ENCODE results near the gene UVSSA.
A peak's percentile ranks its signal among the peaks of the same experiment; 100 is the strongest.

Gene UVSSA, protein sequence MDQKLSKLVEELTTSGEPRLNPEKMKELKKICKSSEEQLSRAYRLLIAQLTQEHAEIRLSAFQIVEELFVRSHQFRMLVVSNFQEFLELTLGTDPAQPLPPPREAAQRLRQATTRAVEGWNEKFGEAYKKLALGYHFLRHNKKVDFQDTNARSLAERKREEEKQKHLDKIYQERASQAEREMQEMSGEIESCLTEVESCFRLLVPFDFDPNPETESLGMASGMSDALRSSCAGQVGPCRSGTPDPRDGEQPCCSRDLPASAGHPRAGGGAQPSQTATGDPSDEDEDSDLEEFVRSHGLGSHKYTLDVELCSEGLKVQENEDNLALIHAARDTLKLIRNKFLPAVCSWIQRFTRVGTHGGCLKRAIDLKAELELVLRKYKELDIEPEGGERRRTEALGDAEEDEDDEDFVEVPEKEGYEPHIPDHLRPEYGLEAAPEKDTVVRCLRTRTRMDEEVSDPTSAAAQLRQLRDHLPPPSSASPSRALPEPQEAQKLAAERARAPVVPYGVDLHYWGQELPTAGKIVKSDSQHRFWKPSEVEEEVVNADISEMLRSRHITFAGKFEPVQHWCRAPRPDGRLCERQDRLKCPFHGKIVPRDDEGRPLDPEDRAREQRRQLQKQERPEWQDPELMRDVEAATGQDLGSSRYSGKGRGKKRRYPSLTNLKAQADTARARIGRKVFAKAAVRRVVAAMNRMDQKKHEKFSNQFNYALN

DNA sequence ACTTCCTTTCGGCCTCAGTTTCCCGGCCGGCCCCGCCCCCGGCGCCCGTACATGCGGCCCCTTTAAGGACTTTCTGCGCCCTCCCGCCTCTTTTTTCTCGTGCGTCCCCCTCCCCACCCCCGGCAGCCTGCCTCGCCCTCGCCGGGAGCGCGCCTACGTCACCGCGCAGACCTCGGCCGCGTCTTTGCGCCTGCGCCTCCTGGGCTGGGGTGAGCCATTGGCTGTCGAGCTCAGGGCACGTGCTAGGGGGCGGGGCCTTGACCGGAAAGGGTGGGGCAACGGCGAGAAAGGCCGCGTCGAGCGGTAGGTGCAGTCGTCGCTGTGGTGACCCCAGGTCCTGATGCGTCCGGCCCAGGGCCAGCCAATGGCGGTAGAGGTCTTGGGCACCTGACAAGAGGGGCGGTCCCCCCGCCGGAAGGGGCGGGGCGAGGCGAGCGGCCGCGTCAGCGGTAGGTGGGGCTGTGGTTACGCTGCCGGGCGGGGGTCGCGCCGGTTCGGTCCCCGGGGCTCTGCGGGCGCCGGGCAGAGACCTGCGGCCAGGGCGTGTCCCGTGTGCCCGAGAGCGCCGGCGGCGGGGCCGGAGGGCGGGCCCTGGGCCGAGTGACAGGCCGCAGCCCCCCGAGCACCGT, at the start of gene UVSSA:
Gene UVSSA (plus strand): TSS at position 428 of the 629 bp plus-strand sequence. CDS start 884 bp downstream, outside the sequence.
- DNase-seq = peak; percentile 99 to 100

DNA sequence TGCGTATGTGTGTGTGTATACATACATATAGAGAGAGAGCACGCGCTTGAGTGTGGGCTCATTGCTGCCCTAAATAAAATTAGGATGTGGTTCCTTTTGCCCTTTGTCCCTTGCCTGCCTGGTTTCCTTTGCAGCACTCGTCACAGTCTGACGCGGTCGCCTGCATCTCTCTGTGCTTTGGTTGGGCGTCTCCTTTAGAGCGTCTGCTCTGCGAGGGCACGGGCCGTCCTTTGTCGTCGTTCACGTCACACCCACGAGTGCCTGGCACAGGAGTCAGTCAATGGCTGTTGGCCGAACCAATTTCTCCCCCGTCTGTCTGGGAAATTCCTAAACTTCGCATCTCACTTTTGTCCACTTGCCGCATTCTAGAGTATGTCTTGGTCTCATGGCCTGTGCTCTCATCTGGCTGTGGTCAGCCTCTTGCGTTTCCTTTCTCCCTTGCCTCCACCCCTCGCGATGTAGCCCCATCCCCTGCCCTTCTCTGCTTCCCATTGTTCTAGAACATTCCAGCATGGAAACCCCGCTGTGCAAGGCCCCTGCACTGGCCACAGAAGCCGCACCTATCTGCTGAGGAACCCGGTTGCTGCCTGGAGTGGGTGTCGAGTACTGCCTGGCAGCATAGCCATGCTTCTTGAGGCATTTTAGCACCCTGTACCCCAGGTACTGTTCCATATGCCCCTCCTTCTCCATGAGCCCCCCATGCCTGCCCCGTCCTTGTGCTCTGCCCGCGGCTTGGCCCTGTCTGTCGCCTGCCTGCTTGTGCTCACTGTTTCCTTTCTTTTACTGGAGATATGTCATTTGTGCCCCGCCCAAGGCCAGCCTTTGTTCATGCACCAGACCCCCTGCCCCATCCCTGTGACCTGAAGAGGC, 49.3 kb upstream of the UVSSA start:
- DNase-seq = no peak

DNA sequence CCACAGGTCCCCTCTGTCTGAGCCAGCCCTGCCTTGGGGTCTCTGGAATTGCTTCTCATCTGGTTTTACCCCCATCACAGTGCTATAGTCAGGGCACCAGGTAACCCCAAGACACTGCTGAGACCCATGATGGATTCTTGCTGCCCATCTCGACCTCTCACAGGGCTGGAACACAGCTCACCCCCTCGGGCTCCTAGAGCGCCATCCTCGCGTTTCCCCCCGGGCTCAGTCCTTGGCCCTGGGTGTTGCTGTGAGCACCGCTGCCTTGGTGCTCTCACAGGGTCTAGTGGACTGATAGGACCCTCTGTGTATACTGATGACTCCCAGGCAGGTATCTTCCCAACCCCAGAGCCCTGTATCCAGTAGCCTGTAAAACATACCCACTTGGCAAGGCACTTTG, 48.5 kb upstream of the UVSSA start:
- no peak for DNase-seq

DNA sequence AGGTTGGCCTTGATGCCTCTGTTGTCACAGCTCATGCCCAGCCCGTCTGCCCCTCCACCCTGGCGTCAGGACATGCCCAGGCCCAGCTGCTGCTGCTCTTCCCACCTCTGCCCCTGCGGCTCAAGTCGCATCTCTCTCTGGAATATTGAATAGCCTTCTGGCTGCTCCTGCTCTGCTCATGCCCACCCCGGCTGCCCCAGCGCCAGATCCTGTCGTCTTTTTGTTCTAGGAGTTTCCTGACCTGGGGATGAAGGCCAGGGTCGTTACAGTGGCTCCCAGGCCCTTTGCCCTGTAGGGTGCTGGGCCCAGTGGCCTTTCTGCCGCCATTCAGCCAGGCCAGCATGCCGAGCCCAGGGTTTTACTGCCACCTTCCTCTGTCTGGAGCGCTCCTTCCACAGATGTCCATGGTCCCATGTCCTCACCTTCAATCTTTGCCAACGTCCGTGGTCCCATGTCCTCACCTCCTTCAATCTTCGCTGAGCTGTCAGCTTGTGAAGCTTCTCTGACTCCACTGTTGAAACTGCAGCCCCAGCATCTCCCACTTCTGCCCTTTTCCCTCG, 47.6 kb upstream of the UVSSA start:
- no peak for DNase-seq

DNA sequence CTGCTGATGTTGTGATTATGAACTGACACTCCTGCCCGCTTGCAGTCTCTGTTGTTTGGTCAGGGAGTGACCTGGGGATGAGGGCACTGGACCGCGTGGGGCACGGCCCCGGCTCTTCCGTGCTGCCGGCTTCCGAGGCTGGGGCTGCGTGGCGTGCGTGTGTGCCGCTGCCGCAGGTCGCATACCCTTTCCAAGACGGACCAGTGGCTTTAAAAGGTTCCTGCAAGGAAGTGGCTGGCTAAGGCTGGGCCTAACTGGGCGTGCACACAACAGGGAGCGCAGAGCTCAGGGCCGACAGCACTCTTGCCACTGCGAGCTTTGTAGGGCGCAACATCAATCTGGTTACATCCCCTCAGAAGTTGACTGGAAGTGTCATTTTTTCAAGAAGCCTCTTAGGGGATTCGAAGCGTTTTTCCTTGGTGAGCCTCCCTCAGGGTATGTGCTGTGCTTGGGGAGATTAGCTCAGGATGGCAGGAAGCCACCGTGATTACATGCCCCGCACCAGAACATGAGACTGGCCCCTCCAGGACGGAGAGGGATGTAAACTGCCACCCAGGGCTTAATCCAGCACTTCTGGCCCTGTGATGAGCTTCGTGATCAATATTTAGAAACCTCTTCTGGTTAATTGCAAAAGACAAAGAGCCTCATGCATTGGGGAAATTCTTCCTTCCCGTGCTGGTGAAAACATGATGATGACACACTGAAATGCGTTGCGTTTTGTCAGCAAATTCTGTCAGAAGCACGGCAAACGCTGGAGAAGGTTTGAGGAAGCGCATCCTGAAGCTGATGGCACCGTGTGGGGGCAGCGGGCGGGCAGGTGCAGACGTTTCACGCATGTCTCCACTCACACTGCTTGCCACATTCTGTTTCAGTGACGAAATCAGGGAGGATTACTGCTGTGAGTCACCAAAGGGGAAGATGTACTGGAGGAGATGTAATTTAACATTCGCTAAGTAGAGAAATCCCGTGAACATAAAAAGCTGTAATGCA, 46.2 kb upstream of the UVSSA start:
- no peak for DNase-seq

DNA sequence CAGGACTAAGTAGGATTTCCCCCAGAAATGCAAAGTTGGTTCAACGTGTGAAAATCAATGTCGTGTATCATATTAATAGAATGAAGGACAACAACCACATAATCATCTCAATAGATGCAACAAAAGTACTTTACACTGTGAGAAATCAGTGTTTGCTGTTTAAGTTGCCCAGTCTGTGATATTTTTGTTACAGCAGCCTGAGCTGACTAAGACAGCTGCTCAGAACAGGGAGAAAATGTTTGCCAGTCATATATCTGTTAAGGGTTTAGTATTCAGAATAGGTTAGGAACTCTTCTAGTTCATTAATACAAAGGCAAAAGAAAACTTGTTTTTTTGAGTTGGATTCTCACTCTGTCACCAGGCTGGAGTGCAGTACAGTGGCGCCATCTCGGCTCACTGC, 44.8 kb upstream of the UVSSA start:
- DNase-seq = no peak

DNA sequence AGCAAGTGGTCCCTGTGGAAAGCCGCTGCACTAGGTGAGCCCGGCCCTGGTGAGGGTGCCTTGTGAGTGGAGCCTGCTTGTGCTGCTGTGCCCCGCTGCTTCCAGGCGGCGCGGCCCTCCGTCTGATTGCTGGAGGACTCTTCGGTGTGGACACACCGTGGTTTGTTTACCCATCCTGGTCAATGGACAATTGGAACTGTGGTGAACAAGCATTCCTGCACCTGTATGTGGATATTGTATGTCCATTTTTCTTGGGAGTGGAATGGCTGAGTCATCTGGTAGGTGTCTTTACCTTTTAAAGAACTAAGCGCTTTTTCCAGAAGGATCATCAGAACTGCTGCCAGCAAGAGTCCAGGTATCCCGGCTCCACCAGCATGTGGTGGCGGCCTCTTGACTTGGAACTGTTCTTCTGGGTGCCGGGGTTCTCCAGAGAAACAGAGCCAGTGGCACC, 41.7 kb upstream of the UVSSA start:
- DNase-seq = no peak

DNA sequence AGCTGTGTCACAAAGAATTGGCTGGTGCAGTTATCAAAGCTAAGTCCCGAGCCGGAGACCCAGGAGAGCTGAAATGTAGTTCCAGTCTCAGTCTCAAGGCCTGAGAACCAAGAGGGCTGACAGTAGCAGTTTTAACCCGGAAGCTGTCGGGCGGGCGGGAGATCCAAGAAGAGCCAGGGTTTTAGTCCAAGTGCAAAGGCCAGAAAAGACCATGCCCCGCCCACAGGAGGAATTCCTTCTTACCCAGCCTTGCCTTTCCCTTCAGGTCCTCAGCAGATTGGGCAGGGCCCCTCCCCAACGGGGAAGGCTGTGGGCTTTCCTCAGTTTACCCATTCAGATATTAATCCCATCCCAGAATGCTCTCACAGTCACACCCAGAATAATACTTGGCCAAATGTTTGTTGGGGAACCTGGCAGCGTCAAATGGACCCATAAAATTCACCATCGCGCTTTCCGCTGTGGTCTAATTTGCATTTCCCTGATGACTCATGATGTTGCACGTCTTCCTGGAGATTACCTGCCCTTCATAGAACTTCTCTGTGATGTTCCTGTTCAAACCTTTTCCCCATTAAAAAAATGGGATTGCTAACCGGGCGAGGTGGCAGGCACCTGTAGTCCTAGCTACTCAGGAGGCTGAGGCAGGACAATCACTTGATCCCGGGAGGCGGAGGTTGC, 41.1 kb upstream of the UVSSA start:
- DNase-seq = no peak

DNA sequence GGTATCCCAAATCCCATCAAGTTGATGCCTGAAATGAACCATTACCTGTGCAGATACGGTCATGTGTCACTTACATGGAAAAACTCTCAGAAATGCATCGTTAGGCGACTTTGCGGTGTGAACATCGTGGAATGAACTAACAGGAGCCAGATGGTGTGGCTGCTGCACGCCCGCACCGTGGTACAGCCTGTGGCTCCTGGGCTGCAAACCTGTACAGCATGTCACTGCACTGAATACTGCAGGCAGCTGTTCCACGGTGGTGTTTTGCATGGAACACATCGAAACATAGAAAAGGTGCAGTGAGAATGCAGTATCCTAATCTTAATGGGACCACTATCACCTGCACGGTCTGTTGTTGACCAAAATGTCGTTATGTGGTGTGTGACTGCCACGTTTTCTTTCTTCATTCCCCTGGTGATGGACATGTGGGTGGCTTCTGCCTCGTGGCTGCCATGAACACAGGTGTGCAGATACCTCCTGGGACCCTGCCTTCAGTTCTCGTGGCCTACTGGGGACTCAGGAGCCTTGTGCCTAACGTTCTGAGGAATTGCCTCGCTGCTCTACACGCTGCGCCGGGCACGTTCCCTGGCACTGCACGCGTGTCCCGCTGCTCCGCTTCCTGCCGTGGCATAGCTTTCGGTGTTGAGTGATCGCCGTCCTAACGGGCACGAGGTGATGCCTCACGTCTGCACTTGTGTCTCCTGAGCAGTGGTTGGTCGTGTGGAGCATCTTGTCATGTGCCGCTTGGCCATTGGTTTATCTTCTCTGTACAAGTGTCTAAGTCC, 38.9 kb upstream of the UVSSA start:
- DNase-seq = no peak

DNA sequence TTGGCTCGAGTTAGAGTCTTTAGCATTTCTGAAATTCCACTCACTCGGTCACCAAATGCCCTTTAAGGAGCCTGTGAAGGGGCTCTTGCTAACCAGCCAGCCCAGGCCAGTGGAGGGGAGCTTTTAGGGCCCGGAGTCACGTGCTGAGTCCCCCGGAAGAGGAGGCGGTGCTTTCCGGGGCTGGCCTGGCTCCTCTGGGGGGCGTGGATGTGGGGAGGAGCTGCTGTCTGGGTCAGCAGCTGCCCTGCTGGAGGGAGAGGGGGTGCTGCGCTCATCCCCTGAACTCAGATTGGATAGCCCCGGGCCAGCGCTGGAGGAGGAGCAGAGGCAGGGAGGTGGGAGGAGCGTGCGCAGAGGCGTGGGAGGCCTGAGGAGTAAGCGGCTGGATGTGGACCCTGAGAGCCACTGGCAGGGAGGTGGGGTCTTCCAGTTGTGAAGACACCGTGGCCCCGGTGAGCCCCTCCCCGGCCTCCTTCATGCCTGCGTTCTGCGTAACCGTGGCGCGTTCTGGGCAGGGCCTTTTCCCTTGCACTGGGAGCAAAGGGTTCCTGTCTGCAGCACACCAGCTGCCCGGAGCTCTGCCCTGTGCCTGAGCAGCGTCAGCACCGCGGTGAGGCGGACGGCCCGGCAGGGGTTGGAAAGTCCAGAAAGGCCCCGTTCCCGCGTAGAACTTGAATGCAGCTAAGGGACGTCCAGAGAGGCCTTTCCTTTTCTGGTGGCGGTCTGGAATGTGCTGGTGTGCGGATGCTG, 37.6 kb upstream of the UVSSA start:
- DNase-seq = no peak

DNA sequence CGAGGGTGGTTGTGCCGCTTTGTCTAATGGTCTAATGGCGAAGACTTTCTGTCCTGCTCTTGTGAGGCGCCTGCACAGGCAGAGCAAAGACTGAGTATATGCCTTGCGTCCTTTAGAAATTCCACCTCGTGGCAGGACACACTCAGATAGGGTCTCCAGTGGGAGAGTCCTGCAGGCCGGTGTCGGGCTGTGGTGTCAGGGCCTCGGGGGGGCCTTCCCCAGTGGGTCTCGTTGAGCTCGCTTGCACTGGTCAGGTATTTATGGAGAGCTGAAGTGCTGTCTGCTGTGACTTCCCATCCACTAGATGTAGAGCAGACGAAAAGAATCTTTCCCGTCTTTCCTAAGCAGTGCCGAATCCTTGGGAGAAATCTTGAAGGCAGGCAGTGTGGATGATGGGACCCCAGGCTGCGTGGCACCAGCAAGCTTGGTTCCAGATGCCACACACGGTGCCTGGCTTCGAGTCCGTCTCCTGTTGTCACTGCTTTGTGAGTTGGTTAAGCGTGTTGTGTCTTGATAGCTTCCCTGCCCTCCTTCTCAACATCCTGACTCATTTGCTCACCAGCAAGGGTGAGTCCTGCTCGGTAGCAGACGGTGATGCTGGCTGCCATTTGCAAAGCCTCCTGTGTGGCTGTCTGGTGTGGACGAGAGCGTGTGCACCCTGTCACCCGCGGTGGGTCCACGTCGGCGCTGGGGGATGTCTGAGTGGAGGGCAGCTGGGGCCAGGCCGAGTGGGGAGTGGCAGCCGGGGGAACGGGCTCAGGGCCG, 36.8 kb upstream of the UVSSA start:
- DNase-seq = no peak

DNA sequence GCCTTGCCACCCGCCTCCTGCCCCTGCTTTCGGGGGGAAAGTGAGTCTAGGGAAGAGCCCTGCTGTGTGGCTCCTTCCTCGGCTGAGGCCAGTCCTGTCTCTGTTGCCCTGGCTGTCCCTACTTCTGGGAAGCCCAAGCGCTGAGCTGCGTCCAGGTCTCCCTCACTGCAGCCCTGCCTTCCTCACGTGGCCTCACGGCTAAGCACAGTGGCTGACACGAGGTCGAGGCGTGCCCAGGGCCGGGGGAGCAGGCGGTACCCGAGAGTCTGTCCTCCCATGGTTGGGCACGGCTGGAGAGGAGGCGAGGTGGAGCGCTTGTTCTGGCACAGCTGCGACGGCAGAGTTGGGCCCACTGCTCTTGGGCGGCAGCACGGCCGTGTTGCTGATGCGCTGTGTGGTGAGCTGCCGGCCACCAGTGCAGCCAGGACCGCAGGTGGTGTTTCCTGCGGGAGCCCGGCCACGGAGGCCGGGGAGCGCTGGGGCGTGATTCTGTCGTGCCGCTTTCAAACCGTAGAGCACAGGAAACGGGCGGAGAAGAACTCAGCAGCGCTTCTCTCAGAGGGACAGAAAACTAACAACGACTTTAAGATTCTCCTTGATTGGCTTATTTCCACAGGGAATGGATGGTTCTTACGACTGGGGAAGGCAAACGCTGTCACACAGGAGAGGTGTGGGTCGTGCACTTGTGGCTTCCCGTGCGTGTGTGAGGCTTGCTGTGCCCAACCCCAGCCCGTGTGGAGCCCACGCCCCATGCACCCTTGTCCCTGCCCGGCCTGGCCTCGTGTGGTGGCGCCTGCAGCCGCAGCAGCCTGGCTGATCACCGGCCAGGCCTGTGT, 36.0 kb upstream of the UVSSA start:
- no peak for DNase-seq

DNA sequence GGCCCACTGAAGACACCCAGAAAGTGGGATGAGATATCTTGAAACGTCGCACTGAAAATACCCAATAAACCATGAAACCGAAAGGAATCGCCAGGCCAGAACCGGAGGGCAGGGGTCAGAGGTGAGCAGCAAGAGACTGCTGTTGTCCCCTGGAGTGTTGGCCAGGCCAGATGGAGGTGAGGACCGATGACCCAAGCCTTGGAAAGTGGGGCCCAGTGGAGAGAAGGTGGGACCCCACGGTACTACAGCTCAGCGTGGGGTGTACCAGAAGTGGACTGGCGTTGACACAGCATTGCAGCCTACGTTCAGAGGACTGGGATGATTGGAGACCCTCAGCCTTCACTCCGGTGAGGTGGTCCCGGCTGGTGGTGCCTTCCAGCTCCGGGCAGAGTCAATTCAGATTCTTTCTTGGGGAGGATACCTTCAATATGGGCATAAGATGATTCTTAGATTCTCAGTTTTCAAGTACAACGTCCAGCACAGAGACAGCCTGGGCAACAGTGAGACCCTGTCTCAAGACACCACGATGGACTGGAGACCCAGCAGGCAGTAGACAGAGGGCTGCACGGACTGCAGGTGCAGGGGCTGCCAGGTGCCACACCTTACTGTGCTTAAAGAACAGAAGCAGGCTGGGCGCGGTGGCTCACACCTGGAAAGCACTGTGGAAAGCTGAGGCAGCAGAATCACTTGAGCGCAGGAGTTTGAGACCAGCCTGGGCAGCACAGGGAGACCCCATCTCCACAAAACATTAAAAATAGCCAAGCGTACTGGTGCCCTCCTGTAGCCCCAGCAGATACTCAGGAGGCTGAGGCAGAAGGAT, 34.0 kb upstream of the UVSSA start:
- no peak for DNase-seq

DNA sequence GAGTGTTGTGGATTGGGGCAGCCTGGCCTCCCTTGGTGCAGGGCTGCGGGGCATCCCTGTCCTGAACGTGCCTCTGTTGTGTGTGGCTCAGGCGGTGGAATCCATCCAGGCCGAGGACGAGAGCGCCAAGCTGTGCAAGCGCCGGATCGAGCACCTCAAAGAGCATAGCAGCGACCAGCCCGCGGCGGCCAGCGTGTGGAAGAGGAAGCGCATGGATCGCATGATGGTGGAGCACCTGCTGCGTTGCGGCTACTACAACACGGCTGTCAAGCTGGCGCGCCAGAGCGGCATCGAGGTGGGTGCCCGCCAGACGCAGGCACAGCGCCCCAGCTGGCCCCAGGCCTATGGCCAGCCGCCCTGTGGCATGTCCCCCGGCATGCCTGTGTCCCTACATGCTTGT, 31.7 kb upstream of the UVSSA start:
- DNase-seq = no peak

DNA sequence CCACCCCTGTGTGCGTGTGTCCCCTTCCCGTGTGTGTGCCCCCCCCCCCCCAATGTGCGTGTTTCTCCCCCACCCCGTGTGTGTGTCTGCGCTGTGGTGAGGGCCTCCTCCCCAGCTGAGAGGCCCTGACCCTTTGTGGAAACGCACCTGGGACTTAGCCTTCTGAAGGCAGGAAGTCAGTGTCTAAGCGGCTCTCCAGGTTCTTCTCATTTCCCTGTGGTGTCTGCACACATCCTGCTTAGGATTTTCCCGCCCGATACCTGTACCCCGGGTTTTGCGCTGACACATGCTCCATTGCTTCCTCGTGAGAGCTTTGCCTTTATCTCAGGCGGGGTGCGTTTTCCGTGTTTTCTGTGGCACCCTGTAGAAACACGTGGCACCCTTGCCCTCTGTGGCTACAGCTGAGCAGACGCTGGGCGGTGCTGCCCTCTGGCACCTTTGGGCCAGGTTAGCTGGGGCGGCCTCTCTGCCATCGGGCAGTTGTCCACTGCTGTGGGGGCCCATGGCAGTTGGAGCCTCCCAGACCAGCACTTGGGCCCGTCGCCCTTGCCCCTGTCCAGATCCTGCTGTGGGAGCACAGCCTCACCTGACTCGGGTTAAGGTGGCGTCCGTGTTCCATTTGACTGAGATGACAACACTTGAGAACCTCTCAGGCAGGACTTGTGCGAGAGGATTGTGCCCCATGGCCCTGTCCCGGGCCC, 31.0 kb upstream of the UVSSA start:
- no peak for DNase-seq

Measured in NCI-H2081 (cell line).